Measurements from ENCODE around the gene MB21D2. TPM values are rescaled to one million over a fixed set of nuclear protein-coding genes. Genes with fewer than 3 reads are reported as not detected.
A peak's percentile ranks its signal among the peaks of the same experiment; 100 is the strongest.
"Not testable (repeated sequence)": the region's sequence is repeated elsewhere in the genome, so short reads cannot be mapped to it uniquely, and the experiment has no call there.

MB21D2 gene
- polyA plus RNA-seq (ENCODE audit: low read depth in 6 of 6) = not detected

GRCh38 chr3:192917404-192918274 lies at the start of gene MB21D2:
MB21D2 (minus strand) TSS chr3:192917856; CDS start chr3:192917840, 16 bp downstream.
- Mint-ChIP-seq H3K27ac (no peak within 1 kb of the TSS), H3K27me3 (peaks cover 60 to 79% (median 72%) of the 10 kb centered on the region in 3 donors), H3K4me3 (peak within 1 kb of the TSS; percentile 41 to 88 (median 76)), H3K36me3 (peaks cover 0 to 8% of the 10 kb centered on the region in 2 donors), H3K9me3 (peaks cover 0 to 7% (median 0%) of the 10 kb centered on the region in 7 donors), H3K4me1 (peaks cover 5 to 17% (median 15%) of the 10 kb centered on the region in 3 donors)
- DNase-seq (no peak), ATAC-seq (ENCODE audit: low read depth in 2 of 2) (peak in 1 of 2 donors; percentile 18)

- H3K27ac Mint-ChIP-seq; H3K4me1 Mint-ChIP-seq; H3K4me3 Mint-ChIP-seq; ATAC-seq (ENCODE audit: low read depth in 2 of 2); H3K36me3 Mint-ChIP-seq; DNase-seq; H3K27me3 Mint-ChIP-seq: not testable (repeated sequence)
- H3K9me3 Mint-ChIP-seq = peaks cover 0 to 18% (median 6%) of the 10 kb centered on the region in 7 donors
These were observed 47.5 kb upstream of the MB21D2 start for GRCh38 chr3:192964959-192965719.

GRCh38 chr3:192959773-192960172 lies 42.1 kb upstream of the MB21D2 start:
- H3K36me3 Mint-ChIP-seq = no peaks in the 10 kb centered on the region
- no peaks in the 10 kb centered on the region for H3K27me3 Mint-ChIP-seq
- ATAC-seq (ENCODE audit: low read depth in 2 of 2) = no peak
- no peak for DNase-seq
- no peak overlapping the region for H3K4me3 Mint-ChIP-seq
- peaks cover 0 to 15% (median 7%) of the 10 kb centered on the region in 7 donors for H3K9me3 Mint-ChIP-seq
- H3K27ac Mint-ChIP-seq = no peak overlapping the region
- no peaks in the 10 kb centered on the region for H3K4me1 Mint-ChIP-seq

- Mint-ChIP-seq H3K27ac (peak overlapping the region in 1 of 6 donors; percentile 11), H3K36me3 (no peaks in the 10 kb centered on the region), H3K4me1 (no peaks in the 10 kb centered on the region), H3K4me3 (no peak overlapping the region), H3K27me3 (no peaks in the 10 kb centered on the region), H3K9me3 (peaks cover 0 to 21% (median 7%) of the 10 kb centered on the region in 7 donors)
- DNase-seq (no peak), ATAC-seq (ENCODE audit: low read depth in 2 of 2) (no peak)
These were observed 40.7 kb upstream of the MB21D2 start for GRCh38 chr3:192958219-192958872.

GRCh38 chr3:192957441-192958021 lies 39.9 kb upstream of the MB21D2 start:
- Mint-ChIP-seq H3K36me3 (no peaks in the 10 kb centered on the region), H3K4me1 (no peaks in the 10 kb centered on the region), H3K9me3 (peaks cover 0 to 21% (median 9%) of the 10 kb centered on the region in 7 donors), H3K27me3 (no peaks in the 10 kb centered on the region), H3K27ac (no peak overlapping the region), H3K4me3 (no peak overlapping the region)
- DNase-seq (no peak), ATAC-seq (ENCODE audit: low read depth in 2 of 2) (no peak)

- H3K4me1 Mint-ChIP-seq = no peaks in the 10 kb centered on the region
- H3K27ac Mint-ChIP-seq = no peak overlapping the region
- H3K9me3 Mint-ChIP-seq = peaks cover 0 to 11% (median 6%) of the 10 kb centered on the region in 7 donors
- no peaks in the 10 kb centered on the region for H3K36me3 Mint-ChIP-seq
- no peaks in the 10 kb centered on the region for H3K27me3 Mint-ChIP-seq
- no peak for DNase-seq
- H3K4me3 Mint-ChIP-seq = no peak overlapping the region
- no peak for ATAC-seq (ENCODE audit: low read depth in 2 of 2)
These were observed 36.3 kb upstream of the MB21D2 start for GRCh38 chr3:192953926-192954325.

- Mint-ChIP-seq H3K9me3 (peaks cover 0 to 3% (median 2%) of the 10 kb centered on the region in 7 donors), H3K36me3 (no peaks in the 10 kb centered on the region)
- ATAC-seq (ENCODE audit: low read depth in 2 of 2) = no peak
These were observed 29.8 kb upstream of the MB21D2 start for GRCh38 chr3:192947421-192947820.

GRCh38 chr3:192943393-192943792 lies 25.7 kb upstream of the MB21D2 start:
- Mint-ChIP-seq H3K27me3 (peaks cover 0 to 10% (median 0%) of the 10 kb centered on the region in 3 donors), H3K4me1 (no peaks in the 10 kb centered on the region), H3K36me3 (no peaks in the 10 kb centered on the region), H3K4me3 (no peak overlapping the region), H3K9me3 (peaks cover 0 to 8% (median 1%) of the 10 kb centered on the region in 7 donors), H3K27ac (no peak overlapping the region)
- no peak for DNase-seq
- no peak for ATAC-seq (ENCODE audit: low read depth in 2 of 2)

More at GRCh38 chr3:192947421-192947820, 29.8 kb upstream of the MB21D2 start:
- no peak for DNase-seq
- Mint-ChIP-seq H3K4me1 (no peaks in the 10 kb centered on the region), H3K27ac (no peak overlapping the region), H3K4me3 (no peak overlapping the region), H3K27me3 (peaks cover 0 to 10% (median 0%) of the 10 kb centered on the region in 3 donors)

GRCh38 chr3:192942625-192943024 lies 25.0 kb upstream of the MB21D2 start:
- Mint-ChIP-seq H3K9me3 (peaks cover 0 to 7% (median 3%) of the 10 kb centered on the region in 7 donors), H3K27me3 (peaks cover 0 to 10% (median 0%) of the 10 kb centered on the region in 3 donors), H3K4me3 (no peak overlapping the region), H3K4me1 (no peaks in the 10 kb centered on the region), H3K36me3 (no peaks in the 10 kb centered on the region), H3K27ac (no peak overlapping the region)
- ATAC-seq (ENCODE audit: low read depth in 2 of 2) = no peak
- DNase-seq = no peak

- no peak overlapping the region for H3K27ac Mint-ChIP-seq
- no peaks in the 10 kb centered on the region for H3K36me3 Mint-ChIP-seq
- H3K27me3 Mint-ChIP-seq = no peaks in the 10 kb centered on the region
- DNase-seq = no peak
- no peak overlapping the region for H3K4me3 Mint-ChIP-seq
- ATAC-seq (ENCODE audit: low read depth in 2 of 2) = no peak
- peaks cover 0 to 5% (median under 1%) of the 10 kb centered on the region in 7 donors for H3K9me3 Mint-ChIP-seq
- no peaks in the 10 kb centered on the region for H3K4me1 Mint-ChIP-seq
These were observed 22.5 kb upstream of the MB21D2 start for GRCh38 chr3:192940129-192940528.

GRCh38 chr3:192935441-192935840 lies 17.8 kb upstream of the MB21D2 start:
- Mint-ChIP-seq H3K4me1 (no peaks in the 10 kb centered on the region), H3K27ac (no peak overlapping the region), H3K9me3 (peaks cover 0 to 5% (median 3%) of the 10 kb centered on the region in 7 donors), H3K4me3 (no peak overlapping the region), H3K36me3 (no peaks in the 10 kb centered on the region), H3K27me3 (no peaks in the 10 kb centered on the region)
- DNase-seq (no peak), ATAC-seq (ENCODE audit: low read depth in 2 of 2) (no peak)

- H3K9me3 Mint-ChIP-seq = peaks cover 0 to 5% (median 3%) of the 10 kb centered on the region in 7 donors
These were observed 16.3 kb upstream of the MB21D2 start for GRCh38 chr3:192933779-192934460.

More at GRCh38 chr3:192933779-192934460, 16.3 kb upstream of the MB21D2 start:
- H3K27me3 Mint-ChIP-seq = peaks cover 0 to 1% (median 0%) of the 10 kb centered on the region in 3 donors
- DNase-seq (no peak), ATAC-seq (ENCODE audit: low read depth in 2 of 2) (no peak)
- no peak overlapping the region for H3K4me3 Mint-ChIP-seq
- no peak overlapping the region for H3K27ac Mint-ChIP-seq
- no peaks in the 10 kb centered on the region for H3K36me3 Mint-ChIP-seq
- H3K4me1 Mint-ChIP-seq = no peaks in the 10 kb centered on the region
